KMS-11 (cell line): ENCODE measurements around the gene FAM107B.

Source experiments
- H2AFZ ChIP-seq: fragments of 200-600 bp; sonication (generic); 2 replicates; pipeline ENCODE4 v1.6.1; 2016; ENCODE audit warnings: antibody characterized with exemption, mixed run types, low read depth
- H3K27ac ChIP-seq: fragments of 200-600 bp; sonication (generic); 2 replicates; pipeline ENCODE4 v1.6.1; 2016; ENCODE audit warnings: mild to moderate bottlenecking, mixed run types
- H3K27me3 ChIP-seq: fragments of 200-600 bp; sonication (generic); 2 replicates; pipeline ENCODE4 v1.6.1; 2017; ENCODE audit warnings: mild to moderate bottlenecking, low read depth, mixed run types, moderate library complexity; ENCODE audit not compliant: insufficient read depth
- H3K36me3 ChIP-seq: fragments of 200-600 bp; sonication (generic); 2 replicates; pipeline ENCODE4 v1.6.1; 2017; ENCODE audit warnings: mild to moderate bottlenecking, mixed run types; ENCODE audit not compliant: insufficient read depth
- H3K4me1 ChIP-seq: fragments of 200-600 bp; sonication (generic); 2 replicates; pipeline ENCODE4 v1.6.1; 2016; ENCODE audit warnings: mild to moderate bottlenecking, low read depth, mixed run types; ENCODE audit not compliant: poor library complexity, severe bottlenecking
- H3K4me2 ChIP-seq: fragments of 200-600 bp; sonication (generic); 2 replicates; pipeline ENCODE4 v1.7.0; 2016; ENCODE audit warnings: mild to moderate bottlenecking, mixed run types
- H3K4me3 ChIP-seq: fragments of 200-600 bp; sonication (generic); IDR thresholded peaks from 2 replicates; pipeline ENCODE4 v1.6.1; 2017; ENCODE audit warnings: low read depth, low read length, mixed read lengths; ENCODE audit not compliant: insufficient read depth
- H3K79me2 ChIP-seq: fragments of 200-600 bp; sonication (generic); 2 replicates; pipeline ENCODE4 v1.6.1; 2016; ENCODE audit warnings: low read depth, mixed run types; ENCODE audit not compliant: insufficient read depth
- H3K9ac ChIP-seq: fragments of 200-600 bp; sonication (generic); 2 replicates; pipeline ENCODE4 v1.6.1; 2016; ENCODE audit warnings: mild to moderate bottlenecking, mixed run types
- H4K20me1 ChIP-seq: fragments of 200-600 bp; sonication (generic); 2 replicates; pipeline ENCODE4 v1.6.1; 2016; ENCODE audit warnings: mild to moderate bottlenecking, mixed run types; ENCODE audit not compliant: insufficient read depth
- CTCF ChIP-seq: fragments of 200-600 bp; sonication (generic); conservative IDR thresholded peaks from 2 replicates; pipeline ENCODE4 v1.6.1; 2017; ENCODE audit warnings: low read depth, mild to moderate bottlenecking, antibody characterized with exemption, low read length, moderate library complexity, mixed read lengths

Gene FAM107B

GRCh38 chr10:14558025-14558424, 216.7 kb downstream of the FAM107B start:
- H3K9ac ChIP-seq, result no peak overlapping the region
- H3K36me3 ChIP-seq, result no peaks in the 10 kb centered on the region
- no peaks in the 10 kb centered on the region for H3K4me1 ChIP-seq
- no peaks in the 10 kb centered on the region for H3K79me2 ChIP-seq
- H4K20me1 ChIP-seq, result no peaks in the 10 kb centered on the region
- H2AFZ ChIP-seq, result no peak overlapping the region
- no peaks in the 10 kb centered on the region for H3K27me3 ChIP-seq
- no peak overlapping the region for H3K27ac ChIP-seq
- no peak overlapping the region for H3K4me2 ChIP-seq
- no peak overlapping the region for H3K4me3 ChIP-seq
- TF ChIP-seq CTCF, result no peak

- Histone ChIP-seq H3K27ac (no peak overlapping the region), H3K4me2 (no peak overlapping the region), H2AFZ (no peak overlapping the region), H3K9ac (no peak overlapping the region), H3K4me1 (no peaks in the 10 kb centered on the region), H3K27me3 (no peaks in the 10 kb centered on the region), H3K79me2 (no peaks in the 10 kb centered on the region), H3K4me3 (no peak overlapping the region), H3K36me3 (no peaks in the 10 kb centered on the region), H4K20me1 (no peaks in the 10 kb centered on the region)
- TF ChIP-seq CTCF, result no peak
These were observed 217.1 kb downstream of the FAM107B start for GRCh38 chr10:14557567-14557966.

GRCh38 chr10:14556285-14556956, 218.3 kb downstream of the FAM107B start:
- no peak overlapping the region for H2AFZ ChIP-seq
- H3K27ac ChIP-seq, result no peak overlapping the region
- no peak for TF ChIP-seq CTCF
- H3K4me2 ChIP-seq, result no peak overlapping the region
- H3K4me3 ChIP-seq, result no peak overlapping the region
- no peaks in the 10 kb centered on the region for H3K79me2 ChIP-seq
- H3K27me3 ChIP-seq, result no peaks in the 10 kb centered on the region
- H4K20me1 ChIP-seq, result no peaks in the 10 kb centered on the region
- no peak overlapping the region for H3K9ac ChIP-seq
- H3K4me1 ChIP-seq, result no peaks in the 10 kb centered on the region
- H3K36me3 ChIP-seq, result no peaks in the 10 kb centered on the region

- Histone ChIP-seq H3K4me3 (no peak overlapping the region), H3K9ac (no peak overlapping the region), H3K27ac (no peak overlapping the region), H2AFZ (no peak overlapping the region), H3K4me2 (no peak overlapping the region), H3K27me3 (no peaks in the 10 kb centered on the region), H3K79me2 (no peaks in the 10 kb centered on the region), H4K20me1 (no peaks in the 10 kb centered on the region), H3K4me1 (no peaks in the 10 kb centered on the region), H3K36me3 (no peaks in the 10 kb centered on the region)
- no peak for TF ChIP-seq CTCF
These were observed 218.9 kb downstream of the FAM107B start for GRCh38 chr10:14555807-14556206.
